Measurements from ENCODE around the gene SYNPR. TPM values are rescaled to one million over a fixed set of nuclear protein-coding genes. Genes with fewer than 3 reads are reported as not detected.
"Not testable (repeated sequence)": the region's sequence is repeated elsewhere in the genome, so short reads cannot be mapped to it uniquely, and the experiment has no call there.

Gene SYNPR
- total RNA-seq, 1 donor from 2014 or later, result not detected

DNA sequence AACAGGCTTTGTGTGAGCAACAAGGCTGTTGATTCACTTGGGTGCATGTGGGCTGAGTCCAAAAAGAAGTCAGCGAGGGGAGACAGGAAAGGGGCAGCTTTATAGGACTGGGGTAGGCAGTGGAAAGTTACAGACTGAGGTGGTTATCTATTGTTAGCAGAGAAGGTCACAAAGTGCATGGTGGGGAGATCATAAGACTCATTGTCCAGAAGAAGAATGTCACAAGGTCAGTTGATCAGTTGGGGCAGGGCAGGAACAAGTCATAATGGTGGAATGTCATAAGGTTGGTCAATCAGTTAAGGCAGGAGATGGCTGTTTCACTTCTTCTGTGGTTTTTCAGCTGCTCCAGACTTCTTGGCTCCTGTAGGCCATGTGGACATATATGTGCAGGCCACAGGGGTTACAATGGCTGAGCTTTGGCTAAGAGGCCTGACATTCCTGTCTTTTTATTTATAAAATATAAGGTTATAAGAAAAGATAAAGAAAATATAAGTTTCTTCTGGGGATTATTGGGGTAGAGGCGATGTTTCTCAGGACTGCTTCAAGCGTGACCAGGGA lies 304.9 kb downstream of the SYNPR start:
- DNase-seq (no peak), ATAC-seq (no peak)
- intact Hi-C loops (cut with micrococcal nuclease), result no loop called here

- DNase-seq (no peak), ATAC-seq (no peak)
- intact Hi-C loops (cut with micrococcal nuclease), result no loop called here
These were observed 306.6 kb downstream of the SYNPR start for GRCh38 chr3:63584681-63585080.

DNA sequence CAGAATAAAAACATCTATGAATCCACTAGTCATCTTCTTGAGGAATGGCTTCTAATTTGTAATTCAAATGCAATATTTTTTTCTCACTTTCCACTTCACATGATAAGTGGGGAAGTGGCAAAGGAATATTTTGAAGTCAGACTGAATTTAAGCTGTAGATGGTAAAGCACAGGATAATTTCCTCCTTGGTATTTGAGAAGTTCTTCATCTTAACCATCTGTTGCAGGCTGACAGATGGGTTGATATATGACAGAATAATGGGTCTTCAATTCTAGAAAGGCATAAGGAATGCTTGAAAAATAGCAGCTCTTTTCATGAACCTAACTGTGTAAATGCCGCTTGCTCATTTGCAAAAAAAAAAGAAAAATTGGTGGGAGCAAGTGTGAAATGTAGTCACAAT lies 307.8 kb downstream of the SYNPR start:
- intact Hi-C loops (cut with micrococcal nuclease), result no loop called here
- DNase-seq (no peak), ATAC-seq (no peak)

- ATAC-seq, result no peak
- intact Hi-C loops (cut with micrococcal nuclease), result no loop called here
These were observed 310.8 kb downstream of the SYNPR start for GRCh38 chr3:63588895-63589294.

GRCh38 chr3:63593779-63594178 lies 315.7 kb downstream of the SYNPR start:
- ATAC-seq (no peak), DNase-seq (no peak)
- intact Hi-C loops (cut with micrococcal nuclease), result no loop called here

More at GRCh38 chr3:63588895-63589294, 310.8 kb downstream of the SYNPR start:
- no peak for DNase-seq

- DNase-seq (no peak), ATAC-seq (no peak)
- intact Hi-C loops (cut with micrococcal nuclease), result no loop called here
These were observed 317.1 kb downstream of the SYNPR start for GRCh38 chr3:63595221-63595620.

DNA sequence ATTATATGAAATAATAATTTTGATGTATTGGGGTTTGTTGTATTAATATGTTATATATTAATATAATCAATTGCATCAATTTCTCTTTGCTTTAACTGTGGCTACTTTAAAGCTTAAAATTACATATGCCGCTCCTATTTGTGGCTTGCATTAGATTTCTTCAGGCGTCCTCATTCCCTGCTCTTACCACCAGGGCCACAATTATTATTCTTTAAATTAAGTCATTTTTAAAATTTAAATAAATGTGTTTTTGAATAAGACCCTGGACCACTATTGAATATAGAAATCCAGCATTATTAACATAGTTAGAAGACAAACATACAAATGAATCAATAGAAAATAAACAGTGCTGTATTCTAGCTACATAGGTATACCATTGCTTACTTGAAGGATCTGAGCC lies 318.9 kb downstream of the SYNPR start:
- DNase-seq, result no peak
- intact Hi-C loops (cut with micrococcal nuclease), result no loop called here
- no peak for ATAC-seq

DNA sequence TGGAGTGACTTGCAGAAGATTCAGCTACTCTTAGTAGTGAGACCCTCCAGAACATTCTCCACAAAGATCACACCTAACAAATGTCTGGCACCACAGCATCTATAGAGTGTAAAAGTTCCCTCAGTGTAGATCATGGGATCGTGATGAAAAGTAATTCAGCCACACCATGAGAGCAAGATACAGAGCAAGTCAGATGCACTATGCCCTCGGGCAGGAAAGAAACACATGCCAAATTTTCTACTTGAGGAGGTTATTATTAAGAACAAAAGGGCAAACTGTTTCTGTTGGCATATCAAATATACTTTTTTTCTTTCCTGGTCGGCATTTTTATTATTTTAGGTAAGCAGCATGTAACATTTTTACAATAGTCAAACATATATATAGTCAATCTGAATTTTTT lies 329.6 kb downstream of the SYNPR start:
- ATAC-seq, result no peak
- intact Hi-C loops (cut with micrococcal nuclease), result no loop called here

DNA sequence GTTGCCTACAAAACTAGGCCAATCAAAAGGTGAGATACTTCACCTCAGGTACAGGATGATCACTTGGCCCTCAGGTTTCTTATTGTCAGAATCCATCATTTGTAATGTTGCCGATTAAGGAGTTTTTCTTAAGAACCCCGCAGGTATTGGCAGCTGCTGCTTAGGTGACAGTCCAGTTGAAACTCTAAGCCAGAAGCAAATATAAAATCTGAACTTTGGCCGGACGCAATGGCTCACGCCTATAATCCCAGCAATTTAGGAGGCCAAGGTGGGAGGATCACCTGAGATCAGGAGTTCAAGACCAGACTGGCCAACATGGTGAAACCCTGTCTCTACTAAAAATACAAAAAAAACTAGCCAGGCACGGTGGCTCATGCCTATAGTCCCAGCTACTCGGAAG lies 331.3 kb downstream of the SYNPR start:
- DNase-seq, result no peak
- intact Hi-C loops (cut with micrococcal nuclease), result no loop called here
- no peak for ATAC-seq

More for the DNA sequence above, 329.6 kb downstream of the SYNPR start:
- no peak for DNase-seq

DNA sequence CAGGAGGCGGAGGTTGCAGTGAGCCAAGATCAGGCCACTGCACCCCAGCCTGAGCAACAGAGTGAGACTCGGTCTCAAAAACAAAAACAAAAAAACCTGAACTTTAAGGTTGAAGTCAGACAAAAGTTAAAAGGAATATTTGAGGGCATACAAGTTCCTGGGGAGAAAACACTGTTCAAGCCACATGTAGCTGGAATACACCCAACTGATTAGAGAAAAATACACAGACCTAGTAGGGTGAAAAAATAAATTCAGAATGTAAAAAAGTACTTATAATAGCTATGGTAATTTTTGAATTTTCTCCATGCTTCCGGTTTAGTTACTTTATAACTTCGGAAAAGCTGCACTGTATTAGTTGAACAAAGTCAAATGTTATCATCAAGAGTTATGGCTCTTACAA lies 331.7 kb downstream of the SYNPR start:
- intact Hi-C loops (cut with micrococcal nuclease), result no loop called here

DNA sequence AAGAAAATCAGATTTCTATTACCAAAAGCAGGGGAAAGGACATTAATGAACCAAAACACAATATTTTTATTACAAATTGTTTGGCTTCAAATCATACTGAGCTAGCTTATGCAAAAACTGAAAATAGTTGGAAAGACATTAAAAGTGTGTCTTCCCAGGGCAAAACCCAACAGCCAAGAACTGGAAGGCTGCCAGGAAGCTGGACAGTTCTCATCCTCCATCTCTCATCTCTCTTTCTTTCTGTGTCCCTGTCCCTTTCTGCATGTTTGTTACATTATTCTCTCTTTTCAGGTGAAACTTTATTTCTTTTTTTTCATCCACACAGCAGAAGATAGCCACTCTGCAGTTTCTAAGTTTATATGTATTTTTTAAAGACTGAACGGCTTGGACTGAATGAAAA lies 333.3 kb downstream of the SYNPR start:
- ATAC-seq, result no peak
- no peak for DNase-seq

More for the DNA sequence above, 331.7 kb downstream of the SYNPR start:
- no peak for DNase-seq
- no peak for ATAC-seq

DNA sequence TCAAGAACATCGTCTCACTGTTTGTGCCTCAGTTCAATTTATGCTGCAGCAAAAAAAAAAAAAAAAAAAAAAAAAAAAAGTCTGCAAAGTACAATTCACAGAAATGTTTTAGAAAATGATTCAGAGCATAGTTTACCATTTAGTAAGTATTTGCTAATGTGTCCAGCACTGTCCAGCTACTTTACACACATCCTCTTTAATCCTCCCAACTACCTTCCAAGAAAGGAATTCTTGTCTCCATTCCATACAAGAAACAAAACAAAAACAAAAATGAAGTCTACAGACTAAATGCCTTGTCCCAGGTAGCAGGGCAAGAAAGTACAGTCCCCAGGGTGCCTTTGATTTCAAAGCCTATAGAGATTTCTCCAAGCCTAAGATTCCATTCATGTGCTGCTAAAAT lies 335.5 kb downstream of the SYNPR start:
- ATAC-seq (no peak), DNase-seq (no peak)
- intact Hi-C loops (cut with micrococcal nuclease), result no loop called here

More for the DNA sequence above, 333.3 kb downstream of the SYNPR start:
- intact Hi-C loops (cut with micrococcal nuclease), result no loop called here

- intact Hi-C loops (cut with micrococcal nuclease), result no loop called here
- ATAC-seq (no peak), DNase-seq (no peak)
These were observed 339.3 kb downstream of the SYNPR start for GRCh38 chr3:63617391-63617790.

DNA sequence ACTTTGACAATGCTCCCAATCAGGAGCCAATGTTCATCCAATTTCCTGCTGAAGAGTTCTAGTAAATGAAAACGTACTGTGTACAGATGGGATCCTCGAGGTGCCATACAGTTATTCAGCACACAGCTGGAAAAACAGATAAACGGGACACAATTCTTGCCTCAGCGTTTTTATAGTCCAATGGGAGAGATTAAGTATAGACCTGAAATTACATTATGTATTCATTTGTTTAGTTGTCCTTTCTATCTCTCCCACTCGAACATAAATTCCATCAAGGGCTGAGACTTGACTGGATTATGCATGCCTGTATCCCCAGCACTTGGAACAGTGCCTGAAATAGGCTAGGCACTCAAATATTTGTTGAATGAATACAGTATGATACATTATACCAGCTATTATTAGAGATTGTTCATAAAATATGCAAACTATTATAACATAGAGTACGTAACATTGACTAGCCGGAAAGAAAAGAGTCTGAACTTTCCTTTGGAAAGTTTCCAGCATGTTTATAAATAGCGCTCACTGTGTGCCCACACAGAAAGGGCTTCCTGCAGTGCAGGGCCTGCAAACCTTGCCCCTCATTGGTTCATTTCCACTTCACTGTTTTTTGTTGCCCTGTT lies 346.9 kb downstream of the SYNPR start:
- no peak for DNase-seq
- intact Hi-C loops (cut with micrococcal nuclease), result no loop called here
- peak; percentile 35 for ATAC-seq

- DNase-seq, result no peak
- intact Hi-C loops (cut with micrococcal nuclease), result no loop called here
- ATAC-seq, result no peak
These were observed 353.6 kb downstream of the SYNPR start for GRCh38 chr3:63631670-63632069.

DNA sequence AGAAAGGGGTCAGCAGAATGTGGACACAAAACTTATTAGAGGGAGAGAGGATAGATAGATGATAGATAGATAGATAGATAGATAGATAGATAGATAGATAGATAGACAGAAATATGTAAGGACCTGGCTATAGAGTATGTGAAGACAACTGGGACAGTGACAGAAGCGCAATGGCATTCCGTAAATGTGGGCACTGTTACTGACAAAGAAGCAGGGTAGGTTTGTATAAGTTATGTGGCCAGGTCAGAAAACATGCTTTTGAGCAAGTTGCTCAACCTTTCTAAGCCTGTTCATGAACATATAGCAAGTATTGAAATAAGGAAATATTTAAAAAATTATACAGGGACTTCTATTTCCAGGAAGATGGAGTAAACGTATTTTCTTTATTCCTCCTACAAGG lies 357.1 kb downstream of the SYNPR start:
- DNase-seq (no peak), ATAC-seq (no peak)
- intact Hi-C loops (cut with micrococcal nuclease), result no loop called here

GRCh38 chr3:63639806-63640205 lies 361.7 kb downstream of the SYNPR start:
- intact Hi-C loops (cut with micrococcal nuclease), result no loop called here
- DNase-seq, result no peak

GRCh38 chr3:63642488-63642887 lies 364.4 kb downstream of the SYNPR start:
- DNase-seq (no peak), ATAC-seq (no peak)
- intact Hi-C loops (cut with micrococcal nuclease), result no loop called here

More at GRCh38 chr3:63639806-63640205, 361.7 kb downstream of the SYNPR start:
- no peak for ATAC-seq

DNA sequence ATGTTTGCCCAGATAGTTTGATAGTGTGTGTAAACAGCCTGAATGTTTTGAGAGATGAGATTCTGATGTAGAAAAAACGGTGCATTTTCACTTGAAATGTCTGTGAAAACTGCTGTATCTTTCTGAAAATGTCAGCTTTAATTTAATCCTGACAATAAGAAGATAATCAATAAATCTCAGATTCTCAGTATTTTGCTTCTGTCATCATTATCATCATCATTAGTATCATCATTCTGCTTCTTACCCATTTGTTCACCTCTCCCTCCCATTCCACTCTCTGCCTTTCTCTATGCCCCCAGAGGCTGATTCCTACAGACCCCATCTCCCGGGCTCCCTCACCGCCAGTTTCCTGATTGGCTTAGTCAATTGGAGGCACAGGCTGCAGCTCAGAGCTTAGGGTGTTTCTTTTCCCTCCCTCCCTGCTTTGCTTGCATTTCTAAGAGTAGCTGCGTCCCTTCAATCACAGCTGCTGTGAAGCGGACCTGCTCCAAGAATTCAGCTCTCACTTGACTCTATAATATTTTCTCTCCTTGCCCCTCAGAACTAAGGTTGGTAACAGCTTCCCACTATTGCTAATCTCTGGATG lies 366.2 kb downstream of the SYNPR start:
- ATAC-seq, result no peak
- intact Hi-C loops (cut with micrococcal nuclease), result no loop called here
- DNase-seq, result no peak

GRCh38 chr3:63644928-63645781 lies 367.0 kb downstream of the SYNPR start:
- intact Hi-C loops (cut with micrococcal nuclease); ATAC-seq; DNase-seq: not testable (repeated sequence)

Data from left ventricle myocardium superior (tissue), 1 donor.